HFFc6 (cell line): Measurements from ENCODE around the gene GSTP1. TPM values are rescaled to one million over a fixed set of nuclear protein-coding genes. Genes with fewer than 3 reads are reported as not detected.

Experiments used
- DNase-seq: peaks from one replicate; pipeline ENCODE4 v3.0.0-alpha.2; 2018
- H3K27ac Mint-ChIP-seq: 2 replicates; pipeline ENCODE4 v1.8.0; 2020; ENCODE audit warnings: mild to moderate bottlenecking, mixed read lengths
- H3K27me3 Mint-ChIP-seq: 2 replicates; pipeline ENCODE4 v1.8.0; 2021; ENCODE audit warnings: mild to moderate bottlenecking, moderate library complexity, mixed read lengths; ENCODE audit not compliant: insufficient read depth
- H3K36me3 Mint-ChIP-seq: 2 replicates; pipeline ENCODE4 v1.8.0; 2021; ENCODE audit warnings: low read depth, mixed read lengths
- H3K4me1 Mint-ChIP-seq: 2 replicates; pipeline ENCODE4 v1.8.0; 2020; ENCODE audit warnings: low read depth, mixed read lengths
- H3K4me3 Mint-ChIP-seq: 2 replicates; pipeline ENCODE4 v1.8.0; 2020; ENCODE audit warnings: mild to moderate bottlenecking, moderate library complexity, mixed read lengths
- H3K9me3 Mint-ChIP-seq: 2 replicates; pipeline ENCODE4 v1.8.0; 2020; ENCODE audit warnings: mild to moderate bottlenecking, mixed read lengths
- CTCF ChIP-seq: fragments of 200-600 bp; sonication (generic); IDR thresholded peaks from 2 replicates; pipeline ENCODE4 v1.5.0; 2021; ENCODE audit warnings: antibody characterized with exemption, mild to moderate bottlenecking
- total RNA-seq, 6 experiments: library from RNA; stranded (reverse); fragmentation: NEBNext Ultra II Directional; extraction: Animal tissue kit (Norgen Biotek cat#: 25700); gene quantifications; 2 replicates in 1 of 6; 3 replicates in 5 of 6; pipeline ENCODE4 v1.2.3, GENCODE V29; 2021

Gene GSTP1
- total RNA-seq, 6 experiments from 2014 or later, result 497 to 569 (median 512) TPM

- no peaks in the 10 kb centered on the region for H3K9me3 Mint-ChIP-seq
- no peak for TF ChIP-seq CTCF
- H3K27ac Mint-ChIP-seq, result no peak overlapping the region
- H3K4me1 Mint-ChIP-seq, result peaks cover 12% of the 10 kb centered on the region
- no peak overlapping the region for H3K4me3 Mint-ChIP-seq
- DNase-seq, result no peak
- H3K36me3 Mint-ChIP-seq, result no peaks in the 10 kb centered on the region
- H3K27me3 Mint-ChIP-seq, result no peaks in the 10 kb centered on the region; the same call in 1 of the 2 replicates
Observed at GRCh38 chr11:67610302-67610868, 26.8 kb downstream of the GSTP1 start.

- Mint-ChIP-seq H3K27me3 (peaks cover under 1% of the 10 kb centered on the region), H3K4me3 (no peak overlapping the region), H3K27ac (no peak overlapping the region), H3K9me3 (no peaks in the 10 kb centered on the region), H3K36me3 (no peaks in the 10 kb centered on the region), H3K4me1 (peaks cover 4% of the 10 kb centered on the region; the same call in 1 of the 2 replicates)
- TF ChIP-seq CTCF, result no peak
- no peak for DNase-seq
Observed at GRCh38 chr11:67611165-67611564, 27.6 kb downstream of the GSTP1 start.

- TF ChIP-seq CTCF, result no peak
- H3K27me3 Mint-ChIP-seq, result peaks cover 5% of the 10 kb centered on the region
- no peak overlapping the region for H3K27ac Mint-ChIP-seq
- DNase-seq, result no peak
- H3K4me3 Mint-ChIP-seq, result no peak overlapping the region
- H3K9me3 Mint-ChIP-seq, result no peaks in the 10 kb centered on the region
- no peaks in the 10 kb centered on the region for H3K36me3 Mint-ChIP-seq
- no peaks in the 10 kb centered on the region for H3K4me1 Mint-ChIP-seq
Observed at GRCh38 chr11:67611704-67612587, 28.3 kb downstream of the GSTP1 start.

GRCh38 chr11:67612751-67613150 lies 29.1 kb downstream of the GSTP1 start:
- DNase-seq, result no peak
- peaks cover 13% of the 10 kb centered on the region for H3K27me3 Mint-ChIP-seq
- no peaks in the 10 kb centered on the region for H3K4me1 Mint-ChIP-seq
- no peaks in the 10 kb centered on the region for H3K36me3 Mint-ChIP-seq
- no peak overlapping the region for H3K4me3 Mint-ChIP-seq
- H3K27ac Mint-ChIP-seq, result no peak overlapping the region
- H3K9me3 Mint-ChIP-seq, result no peaks in the 10 kb centered on the region
- TF ChIP-seq CTCF, result no peak

GRCh38 chr11:67613313-67613959 lies 29.8 kb downstream of the GSTP1 start:
- Mint-ChIP-seq H3K27me3 (peaks cover 15% of the 10 kb centered on the region), H3K4me3 (no peak overlapping the region), H3K9me3 (no peaks in the 10 kb centered on the region), H3K27ac (no peak overlapping the region; the same call in 1 of the 2 replicates), H3K4me1 (no peaks in the 10 kb centered on the region), H3K36me3 (no peaks in the 10 kb centered on the region)
- DNase-seq, result no peak
- no peak for TF ChIP-seq CTCF
